H9 (cell line): ENCODE results near the gene OLA1. TPM values are rescaled to one million over a fixed set of nuclear protein-coding genes. Genes with fewer than 3 reads are reported as not detected.

Experiments
- DNase-seq: peaks from one replicate; pipeline ENCODE4 v3.0.0-alpha.2; 2017
- H2AFZ ChIP-seq: one replicate; pipeline ENCODE4 v1.6.1; 2013; ENCODE audit warnings: mild to moderate bottlenecking, low read length, control low read depth, moderate library complexity
- H2AK5ac ChIP-seq: 2 replicates; pipeline ENCODE4 v1.6.1; 2013; ENCODE audit warnings: low read length, control low read depth, mixed read lengths; ENCODE audit not compliant: insufficient read length
- H2BK120ac ChIP-seq: one replicate; pipeline ENCODE4 v1.6.1; 2013; ENCODE audit warnings: low read depth, mild to moderate bottlenecking, low read length, control low read depth, inconsistent platforms; ENCODE audit not compliant: poor library complexity, severe bottlenecking
- H2BK12ac ChIP-seq: 2 replicates; pipeline ENCODE4 v1.6.1; 2013; ENCODE audit warnings: low read length, control low read depth, mixed read lengths, low read depth; ENCODE audit not compliant: insufficient read length
- H2BK15ac ChIP-seq: 2 replicates; pipeline ENCODE4 v1.6.1; 2013; ENCODE audit warnings: low read depth, low read length, control low read depth
- H2BK20ac ChIP-seq: one replicate; pipeline ENCODE4 v1.6.1; 2013; ENCODE audit warnings: low read depth, mild to moderate bottlenecking, low read length, control low read depth, inconsistent platforms; ENCODE audit not compliant: poor library complexity, severe bottlenecking
- H2BK5ac ChIP-seq: 2 replicates; pipeline ENCODE4 v1.6.1; 2013; ENCODE audit warnings: low read length, control low read depth, mixed read lengths; ENCODE audit not compliant: insufficient read length
- H3K14ac ChIP-seq: 2 replicates; pipeline ENCODE4 v1.6.1; 2013; ENCODE audit warnings: low read length, control low read depth; ENCODE audit not compliant: insufficient read depth
- H3K18ac ChIP-seq: 2 replicates; pipeline ENCODE4 v1.6.1; 2013; ENCODE audit warnings: low read depth, mild to moderate bottlenecking, mixed read lengths, low read length, control low read depth; ENCODE audit not compliant: insufficient read length
- H3K23ac ChIP-seq: 2 replicates; pipeline ENCODE4 v1.6.1; 2013; ENCODE audit warnings: low read length, control low read depth, mixed read lengths, low read depth; ENCODE audit not compliant: insufficient read length
- H3K23me2 ChIP-seq: 2 replicates; pipeline ENCODE4 v1.6.1; 2013; ENCODE audit warnings: low read depth, mild to moderate bottlenecking, mixed read lengths, low read length, control low read depth; ENCODE audit not compliant: insufficient read length, poor library complexity, severe bottlenecking
- H3K27ac ChIP-seq: 2 replicates; pipeline ENCODE4 v1.5.1; 2013; ENCODE audit warnings: low read length, control low read depth, mixed read lengths, low read depth; ENCODE audit not compliant: insufficient read length
- H3K27me3 ChIP-seq: 2 replicates; pipeline ENCODE4 v1.6.1; 2013; ENCODE audit warnings: low read length, control low read depth, inconsistent platforms; ENCODE audit not compliant: insufficient read depth
- H3K4ac ChIP-seq: 2 replicates; pipeline ENCODE4 v1.6.1; 2013; ENCODE audit warnings: low read depth, mild to moderate bottlenecking, control low read depth, inconsistent platforms, low read length, moderate library complexity
- H3K4me1 ChIP-seq: 2 replicates; pipeline ENCODE4 v1.6.1; 2013; ENCODE audit warnings: low read length, control low read depth, inconsistent platforms; ENCODE audit not compliant: insufficient read depth
- H3K4me2 ChIP-seq: 2 replicates; pipeline ENCODE4 v1.6.1; 2013; ENCODE audit warnings: low read length, control low read depth, mixed read lengths; ENCODE audit not compliant: insufficient read length, insufficient read depth
- H3K56ac ChIP-seq: 2 replicates; pipeline ENCODE4 v1.6.1; 2013; ENCODE audit warnings: low read depth, mild to moderate bottlenecking, mixed read lengths, low read length, control low read depth; ENCODE audit not compliant: insufficient read length
- H3K79me1 ChIP-seq: 2 replicates; pipeline ENCODE4 v1.6.1; 2013; ENCODE audit warnings: low read depth, mild to moderate bottlenecking, moderate library complexity, low read length, control low read depth, inconsistent platforms; ENCODE audit not compliant: insufficient read depth, poor library complexity, severe bottlenecking
- H3K79me2 ChIP-seq: 2 replicates; pipeline ENCODE4 v1.6.1; 2013; ENCODE audit warnings: low read length, control low read depth, inconsistent platforms; ENCODE audit not compliant: insufficient read depth
- H3K9ac ChIP-seq: 2 replicates; pipeline ENCODE4 v1.6.1; 2013; ENCODE audit warnings: low read length, control low read depth, mixed read lengths; ENCODE audit not compliant: insufficient read length; ENCODE audit errors: extremely low read depth
- H3K9me3 ChIP-seq: one replicate; pipeline ENCODE4 v1.6.1; 2013; ENCODE audit warnings: low read depth, low read length, inconsistent platforms; ENCODE audit not compliant: control insufficient read depth
- H3T11ph ChIP-seq: one replicate; pipeline ENCODE4 v1.6.1; 2013; ENCODE audit warnings: mild to moderate bottlenecking, low read length, control low read depth, inconsistent platforms
- H4K20me1 ChIP-seq: one replicate; pipeline ENCODE4 v1.6.1; 2013; ENCODE audit not compliant: control insufficient read depth, insufficient read length, insufficient read depth
- H4K5ac ChIP-seq: 2 replicates; pipeline ENCODE4 v1.6.1; 2013; ENCODE audit warnings: low read depth, mild to moderate bottlenecking, mixed read lengths, low read length, control low read depth; ENCODE audit not compliant: insufficient read length
- H4K8ac ChIP-seq: replicated peaks from 2 replicates; pipeline ENCODE4 v1.6.1; 2013; ENCODE audit warnings: low read length, control low read depth, mixed read lengths, low read depth; ENCODE audit not compliant: insufficient read length
- H4K91ac ChIP-seq: 2 replicates; pipeline ENCODE4 v1.6.1; 2013; ENCODE audit warnings: low read depth, mild to moderate bottlenecking, moderate library complexity, mixed read lengths, low read length, control low read depth; ENCODE audit not compliant: insufficient read length
- H3K27ac Mint-ChIP-seq, 3 experiments: 2 replicates in 2 of 3; 3 replicates in 1 of 3; pipeline ENCODE4 v1.8.0; 2020 to 2021; ENCODE audit warnings: mixed read lengths in 3 of 3, mild to moderate bottlenecking in 1 of 3, moderate library complexity in 1 of 3
- H3K27me3 Mint-ChIP-seq: 2 replicates; pipeline ENCODE4 v1.8.0; 2021; ENCODE audit warnings: low read depth, mild to moderate bottlenecking, moderate library complexity, mixed read lengths
- H3K36me3 Mint-ChIP-seq, 3 experiments: 2 replicates in 2 of 3; 3 replicates in 1 of 3; pipeline ENCODE4 v1.8.0; 2020 to 2021; ENCODE audit warnings: low read depth in 3 of 3, mixed read lengths in 3 of 3; ENCODE audit not compliant: insufficient read depth in 1 of 3
- H3K4me1 Mint-ChIP-seq, 2 experiments: 2 replicates each; pipeline ENCODE4 v1.8.0; 2020; ENCODE audit warnings: mixed read lengths in 2 of 2
- H3K4me3 Mint-ChIP-seq, 2 experiments: 2 replicates in 1 of 2; 3 replicates in 1 of 2; pipeline ENCODE4 v1.8.0; 2020 to 2021; ENCODE audit warnings: mild to moderate bottlenecking in 2 of 2, mixed read lengths in 2 of 2, moderate library complexity in 1 of 2
- H3K9me3 Mint-ChIP-seq, 2 experiments: 2 replicates in 1 of 2; 3 replicates in 1 of 2; pipeline ENCODE4 v1.8.0; 2020; ENCODE audit warnings: mild to moderate bottlenecking in 2 of 2, mixed read lengths in 2 of 2, moderate library complexity in 1 of 2
- WGBS: extraction: QIAGEN DNeasy Blood & Tissue Kit; methylation state at CpG from one replicate; pipeline ENCODE4 v1.1.7; 2013; ENCODE audit warnings: missing lambda C conversion rate, low lambda C conversion rate, mixed read lengths; ENCODE audit not compliant: insufficient read length; ENCODE audit errors: extremely low coverage; 5-methylcytosine and 5-hydroxymethylcytosine counted together
- total RNA-seq: library from RNA; stranded (reverse); gene quantifications from 2 replicates; pipeline ENCODE4 v1.2.1, GENCODE V29; 2021
- TF ChIP-seq, protein P1 (sequence below): fragments of 200-600 bp; sonication (generic); conservative IDR thresholded peaks from 3 replicates; pipeline ENCODE4 v1.8.0; 2021; ENCODE audit warnings: antibody characterized with exemption, mild to moderate bottlenecking

Gene OLA1
- total RNA-seq, 1 experiment from 2014 or later: 133 TPM

DNA sequence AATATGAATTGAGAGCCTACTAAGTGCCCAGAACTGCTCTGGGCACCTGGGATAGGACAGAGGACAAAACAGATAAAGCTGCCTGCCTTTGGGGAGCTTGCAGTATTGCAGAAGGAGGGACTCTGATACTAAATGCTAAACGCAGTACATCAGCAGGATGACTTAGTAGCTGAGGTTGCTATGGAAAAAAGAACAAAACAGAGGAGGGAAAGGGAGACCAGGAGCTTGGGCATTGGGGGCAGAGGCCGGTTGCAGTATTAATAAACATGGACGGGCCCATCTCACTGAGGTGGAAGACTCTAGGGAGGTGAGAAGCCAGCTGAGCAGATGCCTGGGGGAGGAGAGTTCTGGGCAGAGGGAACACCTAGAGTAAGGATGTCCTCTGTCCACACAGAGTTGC lies 217.1 kb downstream of the OLA1 start:
- Histone ChIP-seq H3K9me3 (no peaks in the 10 kb centered on the region), H3K79me1 (no peaks in the 10 kb centered on the region), H2BK20ac (no peak overlapping the region), H3K9ac (no peak overlapping the region), H4K20me1 (no peaks in the 10 kb centered on the region), H3K4me1 (no peaks in the 10 kb centered on the region), H3K23ac (no peak overlapping the region), H3K27ac (no peak overlapping the region), H2BK5ac (no peak overlapping the region), H4K91ac (no peak overlapping the region), H3K4ac (no peak overlapping the region), H2BK15ac (no peak overlapping the region), H3K56ac (no peak overlapping the region), H3K14ac (no peak overlapping the region), H3T11ph (no peak overlapping the region), H3K23me2 (no peaks in the 10 kb centered on the region), H2BK12ac (no peak overlapping the region), H4K5ac (no peak overlapping the region), H4K8ac (no peak overlapping the region), H2BK120ac (no peak overlapping the region), H3K18ac (no peak overlapping the region), H3K27me3 (no peaks in the 10 kb centered on the region), H2AK5ac (no peak overlapping the region), H3K4me2 (no peak overlapping the region), H3K79me2 (no peaks in the 10 kb centered on the region), H2AFZ (no peak overlapping the region)
- DNase-seq: no peak
- H3K36me3 Mint-ChIP-seq: no peaks in the 10 kb centered on the region
- peaks cover 20 to 22% of the 10 kb centered on the region in 2 experiments for H3K4me1 Mint-ChIP-seq
- no peak overlapping the region for H3K27ac Mint-ChIP-seq
- no peak overlapping the region for H3K4me3 Mint-ChIP-seq
- H3K9me3 Mint-ChIP-seq: no peaks in the 10 kb centered on the region
- H3K27me3 Mint-ChIP-seq: peaks cover 35% of the 10 kb centered on the region
- TF ChIP-seq, protein P1, sequence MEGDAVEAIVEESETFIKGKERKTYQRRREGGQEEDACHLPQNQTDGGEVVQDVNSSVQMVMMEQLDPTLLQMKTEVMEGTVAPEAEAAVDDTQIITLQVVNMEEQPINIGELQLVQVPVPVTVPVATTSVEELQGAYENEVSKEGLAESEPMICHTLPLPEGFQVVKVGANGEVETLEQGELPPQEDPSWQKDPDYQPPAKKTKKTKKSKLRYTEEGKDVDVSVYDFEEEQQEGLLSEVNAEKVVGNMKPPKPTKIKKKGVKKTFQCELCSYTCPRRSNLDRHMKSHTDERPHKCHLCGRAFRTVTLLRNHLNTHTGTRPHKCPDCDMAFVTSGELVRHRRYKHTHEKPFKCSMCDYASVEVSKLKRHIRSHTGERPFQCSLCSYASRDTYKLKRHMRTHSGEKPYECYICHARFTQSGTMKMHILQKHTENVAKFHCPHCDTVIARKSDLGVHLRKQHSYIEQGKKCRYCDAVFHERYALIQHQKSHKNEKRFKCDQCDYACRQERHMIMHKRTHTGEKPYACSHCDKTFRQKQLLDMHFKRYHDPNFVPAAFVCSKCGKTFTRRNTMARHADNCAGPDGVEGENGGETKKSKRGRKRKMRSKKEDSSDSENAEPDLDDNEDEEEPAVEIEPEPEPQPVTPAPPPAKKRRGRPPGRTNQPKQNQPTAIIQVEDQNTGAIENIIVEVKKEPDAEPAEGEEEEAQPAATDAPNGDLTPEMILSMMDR: no peak
- no CpG with 5 or more reads among the region's 3 CpGs for WGBS
